Cardiac septum (tissue), 1 donor: ENCODE measurements around the gene CAPN10. TPM values are rescaled to one million over a fixed set of nuclear protein-coding genes. Genes with fewer than 3 reads are reported as not detected.
A peak's percentile ranks its signal among the peaks of the same experiment; 100 is the strongest.

Source experiments
- DNase-seq: peaks from one replicate; pipeline ENCODE4 v3.0.0-alpha.2; 2020; ENCODE audit warnings: low spot score
- intact Hi-C: fragments of 100-400 bp; cut with DNase I; formaldehyde crosslinking; loops from one replicate; pipeline ENCODE4 v1.14.0; 2022
- total RNA-seq: library from RNA; stranded (reverse); fragmentation: NEBNext Ultra II Directional; extraction: Animal tissue kit (Norgen Biotek cat#: 25700); gene quantifications from one replicate; pipeline ENCODE4 v1.2.1, GENCODE V29; 2021
- donor health status: DM: no; HTN: no; CAD: no.

Gene CAPN10
- total RNA-seq, 1 donor from 2014 or later: 24.3 TPM

GRCh38 chr2:240642806-240643092 lies 56.2 kb downstream of the CAPN10 start:
- DNase-seq: no peak
- intact Hi-C loops: no loop called here

GRCh38 chr2:240643093-240643810 lies 56.7 kb downstream of the CAPN10 start:
- intact Hi-C loops: no loop called here
- no peak for DNase-seq

GRCh38 chr2:240643811-240644150 lies 57.2 kb downstream of the CAPN10 start:
- intact Hi-C loops: no loop called here
- peak; percentile 55 for DNase-seq

GRCh38 chr2:240644171-240644651 lies 57.7 kb downstream of the CAPN10 start:
- DNase-seq: no peak
- intact Hi-C loops: no loop called here

DNA sequence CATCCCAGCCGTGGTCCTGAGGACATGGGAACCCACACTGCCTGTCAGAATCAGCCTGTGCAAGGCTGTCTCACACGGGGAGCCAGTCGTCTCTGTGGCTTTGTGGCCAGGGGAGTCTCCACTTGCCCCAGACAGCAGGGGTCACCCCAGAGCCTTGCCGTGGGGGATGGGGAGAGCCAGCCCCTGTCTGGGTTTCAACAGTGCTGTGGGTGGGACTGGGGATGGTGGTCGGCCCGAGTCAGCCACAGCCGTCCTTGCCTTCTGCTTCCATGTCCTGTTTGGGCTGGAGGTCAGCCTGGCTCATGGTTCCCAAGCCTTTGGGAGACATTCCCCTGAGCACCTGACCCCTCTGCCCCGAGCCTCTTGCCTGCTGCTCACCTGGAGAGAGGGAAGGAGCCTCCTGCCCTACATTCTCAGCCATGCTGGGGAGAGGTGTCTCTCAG lies 58.3 kb downstream of the CAPN10 start:
- DNase-seq: peak; percentile 71
- intact Hi-C loops: no loop called here

DNA sequence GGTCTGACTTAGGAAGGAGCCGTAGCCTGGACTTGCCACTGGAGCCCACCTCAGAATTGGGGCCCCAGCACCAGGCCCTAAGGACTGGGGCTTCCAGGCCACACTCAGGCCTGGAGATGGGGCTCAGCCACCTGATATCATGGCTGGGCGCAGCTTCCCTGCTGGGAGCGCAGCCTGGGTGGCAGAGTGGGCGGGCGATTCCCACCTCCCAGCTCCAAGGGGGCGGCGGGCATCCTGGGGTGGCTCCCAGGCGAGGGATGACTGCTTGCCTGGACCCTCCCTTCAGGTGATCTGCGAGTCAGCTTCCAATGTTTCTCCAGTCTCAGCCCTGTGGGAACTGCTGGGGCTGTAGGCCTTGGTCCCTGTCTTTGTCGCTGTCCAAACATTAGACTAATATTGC lies 58.8 kb downstream of the CAPN10 start:
- DNase-seq: no peak
- intact Hi-C loops: no loop called here

- intact Hi-C loops: no loop called here
- no peak for DNase-seq
Measured at GRCh38 chr2:240645801-240646175, 59.3 kb downstream of the CAPN10 start.

- no peak for DNase-seq
- intact Hi-C loops: no loop called here
Measured at GRCh38 chr2:240646176-240646899, 59.8 kb downstream of the CAPN10 start.

GRCh38 chr2:240646900-240647502 lies 60.5 kb downstream of the CAPN10 start:
- no peak for DNase-seq
- intact Hi-C loops: no loop called here

GRCh38 chr2:240647503-240648154 lies 61.1 kb downstream of the CAPN10 start:
- intact Hi-C loops: no loop called here
- no peak for DNase-seq

- intact Hi-C loops: no loop called here
- no peak for DNase-seq
Measured at GRCh38 chr2:240648155-240648649, 61.7 kb downstream of the CAPN10 start.

Other genes starting within 250 kb of the CAPN10 start
- gene GPC1, start 151.1 kb upstream of the CAPN10 start, total RNA-seq: 291 TPM
- 8.2 TPM for gene ANKMY1, start 28.7 kb upstream of the CAPN10 start, total RNA-seq
- gene DUSP28, start 26.4 kb upstream of the CAPN10 start, total RNA-seq: 9.7 TPM
- gene RNPEPL1, start 18.2 kb upstream of the CAPN10 start, total RNA-seq: 73.8 TPM
- gene GPR35, start 38.7 kb downstream of the CAPN10 start, total RNA-seq: 1.5 TPM
- not detected for gene AQP12B, start 96.2 kb downstream of the CAPN10 start, total RNA-seq
- gene AQP12A, start 105.1 kb downstream of the CAPN10 start, total RNA-seq: not detected
- 10.2 TPM for gene KIF1A, start 233.5 kb downstream of the CAPN10 start, total RNA-seq